Naive B cell (primary cell): Measurements from ENCODE around the gene VASH2. TPM values are rescaled to one million over a fixed set of nuclear protein-coding genes. Genes with fewer than 3 reads are reported as not detected.
"Not testable (repeated sequence)": the region's sequence is repeated elsewhere in the genome, so short reads cannot be mapped to it uniquely, and the experiment has no call there.

Experiments used
- ATAC-seq, 2 donors: fragments of 150-1000 bp; cut with Tn5 transposase; 2 replicates each; pipeline ENCODE4 v1.10.0; 2021; ENCODE audit warnings: low read depth in 2 of 2, mild to moderate bottlenecking in 2 of 2, moderate library complexity in 2 of 2
- DNase-seq: peaks from one replicate; pipeline ENCODE4 v3.0.0; 2022
- H3K27ac Mint-ChIP-seq, 6 donors: one replicate each; pipeline ENCODE4 v1.8.0; 2020 to 2022; ENCODE audit warnings: mild to moderate bottlenecking in 6 of 6, mixed read lengths in 6 of 6, moderate library complexity in 5 of 6, inconsistent platforms in 2 of 6
- H3K27me3 Mint-ChIP-seq, 3 donors: one replicate each; pipeline ENCODE4 v1.8.0; 2021 to 2022; ENCODE audit warnings: mixed read lengths in 3 of 3, mild to moderate bottlenecking in 1 of 3
- H3K36me3 Mint-ChIP-seq, 2 donors: one replicate each; pipeline ENCODE4 v1.8.0; 2020 to 2022; ENCODE audit warnings: mixed read lengths in 2 of 2, inconsistent platforms in 1 of 2, mild to moderate bottlenecking in 1 of 2
- H3K4me1 Mint-ChIP-seq, 3 donors: one replicate each; pipeline ENCODE4 v1.8.0; 2020 to 2022; ENCODE audit warnings: mixed read lengths in 3 of 3, inconsistent platforms in 1 of 3, mild to moderate bottlenecking in 1 of 3, moderate library complexity in 1 of 3
- H3K4me3 Mint-ChIP-seq, 8 donors: one replicate each; pipeline ENCODE4 v1.8.0; 2020 to 2022; ENCODE audit warnings: mild to moderate bottlenecking in 8 of 8, mixed read lengths in 8 of 8, moderate library complexity in 8 of 8, inconsistent platforms in 2 of 8
- H3K9me3 Mint-ChIP-seq, 7 donors: one replicate each; pipeline ENCODE4 v1.8.0; 2020 to 2022; ENCODE audit warnings: mixed read lengths in 7 of 7, mild to moderate bottlenecking in 5 of 7, inconsistent platforms in 2 of 7, moderate library complexity in 1 of 7
- polyA plus RNA-seq, 6 donors: library from polyadenylated mRNA; unstranded; fragments of 300-500 nt; fragmentation: Illumina TruSeq; gene quantifications; one replicate each; pipeline ENCODE4 v1.2.3, GENCODE V29; 2021; ENCODE audit warnings: low read depth in 6 of 6

The VASH2 gene
- polyA plus RNA-seq, 6 donors from 2014 or later = 0.06 to 0.51 (median 0.09) TPM; not detected in 2

DNA sequence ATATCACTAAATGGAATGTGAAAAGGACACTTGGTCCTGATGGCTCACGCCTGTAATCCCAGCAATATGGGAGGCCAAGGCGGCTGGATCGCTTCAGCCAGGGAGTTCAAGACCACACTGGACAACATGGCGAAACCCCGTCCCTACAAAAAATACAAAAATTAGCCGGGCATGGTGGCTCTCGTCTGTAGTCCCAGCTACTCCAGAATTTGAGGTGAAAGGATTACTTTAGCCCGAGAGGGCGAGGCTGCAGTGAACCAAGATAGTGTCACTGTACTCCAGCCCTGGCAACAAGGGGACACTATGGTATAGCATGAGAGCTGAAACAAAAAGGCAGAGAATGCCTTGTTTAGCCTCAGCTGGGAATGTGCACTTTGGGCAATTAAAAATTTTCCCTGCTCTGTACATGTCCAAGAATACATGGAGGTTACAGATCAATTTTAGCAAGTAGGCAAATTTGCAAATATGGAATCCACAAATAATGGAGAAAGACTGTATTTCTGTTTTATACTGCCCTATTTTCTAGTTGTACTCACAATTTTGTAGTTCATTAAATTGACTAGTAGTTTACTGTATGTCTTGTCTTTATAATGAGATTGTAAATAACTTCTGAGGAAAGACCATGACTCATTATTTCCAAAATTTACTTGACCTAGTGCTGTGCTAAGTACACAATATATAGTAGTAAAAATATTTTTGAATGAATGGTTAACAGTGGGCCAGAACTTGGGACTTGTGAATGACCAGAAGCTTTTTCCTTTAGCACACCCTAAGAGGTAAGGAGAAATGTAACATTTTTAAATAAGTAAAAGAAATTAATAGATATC, 67.3 kb downstream of the VASH2 start:
- Mint-ChIP-seq H3K36me3 (peaks cover 0 to 8% of the 10 kb centered on the region in 2 donors), H3K4me1 (peaks cover 9 to 17% (median 16%) of the 10 kb centered on the region in 3 donors), H3K27me3 (peaks cover 0 to 12% (median 7%) of the 10 kb centered on the region in 3 donors), H3K4me3 (peak overlapping the region in 1 of 8 donors; percentile 9), H3K27ac (no peak overlapping the region), H3K9me3 (no peaks in the 10 kb centered on the region)
- ATAC-seq (no peak), DNase-seq (no peak)

DNA sequence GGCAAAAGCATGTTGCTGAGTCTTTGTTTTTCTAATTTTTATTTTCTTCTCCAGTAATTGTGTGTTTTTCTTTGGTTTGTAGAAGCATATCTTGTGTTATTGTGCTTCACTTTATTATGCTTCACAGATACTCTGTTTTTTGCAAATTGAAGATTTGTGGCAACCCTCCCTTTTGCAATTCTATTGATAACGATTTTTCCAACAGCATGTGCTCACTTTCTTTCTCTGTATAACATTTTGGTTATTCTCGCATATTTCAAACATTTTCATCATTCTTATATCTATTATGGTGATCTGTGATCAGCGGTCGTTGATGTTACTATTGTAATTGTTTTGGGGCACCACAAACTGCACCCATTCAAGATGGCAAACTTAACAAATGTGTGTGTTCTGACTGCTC, 69.1 kb downstream of the VASH2 start:
- Mint-ChIP-seq H3K9me3 (no peaks in the 10 kb centered on the region), H3K27me3 (peaks cover 10 to 23% (median 20%) of the 10 kb centered on the region in 3 donors), H3K27ac (no peak overlapping the region), H3K4me1 (peaks cover 0 to 8% (median 7%) of the 10 kb centered on the region in 3 donors), H3K4me3 (no peak overlapping the region), H3K36me3 (peaks cover 0 to 8% of the 10 kb centered on the region in 2 donors)
- DNase-seq (no peak), ATAC-seq (no peak)

DNA sequence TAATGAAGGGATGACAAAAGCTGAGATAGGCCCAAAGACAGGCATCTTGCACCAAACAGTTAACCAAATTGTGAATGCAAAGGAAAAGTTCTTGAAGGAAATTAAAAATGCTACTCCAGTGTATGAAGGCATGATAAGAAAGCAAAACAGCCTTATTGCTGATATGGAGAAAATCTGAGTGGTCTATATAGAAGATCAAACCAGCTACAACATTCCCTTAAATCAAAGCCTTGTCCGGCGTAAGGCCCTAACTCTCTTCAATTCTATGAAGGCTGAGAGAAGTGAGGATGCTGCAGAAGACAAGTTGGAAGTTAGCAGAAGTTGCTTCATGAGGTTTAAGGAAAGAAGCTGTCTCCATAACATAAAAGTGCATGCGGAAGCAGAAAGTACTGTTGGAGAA, 69.7 kb downstream of the VASH2 start:
- no peak for ATAC-seq
- H3K4me3 Mint-ChIP-seq = no peak overlapping the region
- peaks cover 0 to 8% of the 10 kb centered on the region in 2 donors for H3K36me3 Mint-ChIP-seq
- peaks cover 0 to 1% (median 0%) of the 10 kb centered on the region in 7 donors for H3K9me3 Mint-ChIP-seq
- peaks cover 10 to 26% (median 20%) of the 10 kb centered on the region in 3 donors for H3K27me3 Mint-ChIP-seq
- H3K27ac Mint-ChIP-seq = no peak overlapping the region
- no peak for DNase-seq
- peaks cover 0 to 5% (median 4%) of the 10 kb centered on the region in 3 donors for H3K4me1 Mint-ChIP-seq

DNA sequence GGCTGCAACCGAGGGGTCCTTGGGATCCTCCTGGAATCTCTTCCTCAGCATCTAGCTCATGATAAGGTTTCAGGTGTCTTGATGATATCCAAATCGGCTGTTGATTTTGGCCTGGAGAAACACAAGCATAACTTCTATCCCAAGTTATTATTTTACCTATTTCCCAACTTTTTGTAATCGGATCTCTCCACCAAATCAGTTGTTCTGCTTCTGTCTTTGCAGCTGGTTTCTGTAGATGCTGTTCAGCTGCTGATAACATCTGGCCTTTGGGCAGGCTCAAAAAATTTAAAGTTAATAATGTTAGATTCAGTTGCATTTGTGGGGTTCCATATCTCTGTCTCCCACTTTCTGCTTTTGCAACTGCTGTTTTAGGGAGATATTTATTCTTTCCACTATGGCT, 76.7 kb downstream of the VASH2 start:
- H3K9me3 Mint-ChIP-seq = peaks cover 0 to 11% (median 5%) of the 10 kb centered on the region in 7 donors
- H3K27ac Mint-ChIP-seq, DNase-seq, H3K4me1 Mint-ChIP-seq, H3K4me3 Mint-ChIP-seq, ATAC-seq, H3K36me3 Mint-ChIP-seq: not testable (repeated sequence)
- peaks cover 37 to 67% (median 67%) of the 10 kb centered on the region in 3 donors for H3K27me3 Mint-ChIP-seq

DNA sequence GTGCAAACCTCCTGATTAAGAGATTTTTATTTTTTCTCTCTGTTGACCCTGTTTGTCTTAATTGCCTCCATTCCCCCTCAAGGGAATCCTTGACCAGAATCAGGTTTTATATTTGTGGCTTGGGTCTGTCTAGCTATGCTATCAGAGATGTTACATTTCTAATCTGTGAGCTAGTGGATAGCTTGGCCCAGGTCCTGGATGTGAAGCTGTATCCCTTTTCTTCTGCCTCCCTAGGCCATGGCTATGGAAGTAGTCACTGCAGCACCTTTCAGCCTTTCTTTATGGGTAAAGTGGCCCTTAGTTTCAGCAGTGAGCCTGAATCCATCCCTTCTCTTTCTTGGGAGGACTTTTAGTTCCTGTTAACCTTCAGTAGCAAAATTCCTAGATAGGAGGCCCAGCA, 82.3 kb downstream of the VASH2 start:
- peak overlapping the region in 1 of 6 donors; percentile 36 for H3K27ac Mint-ChIP-seq
- H3K36me3 Mint-ChIP-seq = no peaks in the 10 kb centered on the region
- H3K9me3 Mint-ChIP-seq = peaks cover 0 to 5% (median 0%) of the 10 kb centered on the region in 7 donors
- peaks cover 28 to 58% (median 49%) of the 10 kb centered on the region in 3 donors for H3K27me3 Mint-ChIP-seq
- ATAC-seq (no peak), DNase-seq (no peak)
- no peaks in the 10 kb centered on the region for H3K4me1 Mint-ChIP-seq
- H3K4me3 Mint-ChIP-seq = no peak overlapping the region

DNA sequence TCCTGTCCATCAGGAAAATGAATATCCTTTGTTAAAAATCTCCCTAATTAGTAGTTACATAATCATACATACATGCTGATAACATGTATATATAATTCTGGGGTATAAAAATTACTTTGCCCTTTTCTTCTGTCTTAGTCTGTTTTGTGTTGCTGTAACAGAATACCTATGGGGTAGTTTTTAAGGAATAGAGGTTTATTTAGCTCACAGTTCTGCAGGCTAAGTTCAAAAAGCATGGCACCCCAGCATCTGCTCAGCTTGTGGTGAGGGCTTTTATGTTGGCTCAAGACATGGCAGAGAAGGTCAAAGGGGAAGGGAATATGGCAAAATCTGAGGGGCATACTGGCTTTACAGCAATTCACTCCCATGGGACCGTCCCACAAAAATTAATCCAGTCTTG, 84.4 kb downstream of the VASH2 start:
- H3K36me3 Mint-ChIP-seq = no peaks in the 10 kb centered on the region
- peaks cover 28 to 45% (median 45%) of the 10 kb centered on the region in 3 donors for H3K27me3 Mint-ChIP-seq
- H3K27ac Mint-ChIP-seq = no peak overlapping the region

DNA sequence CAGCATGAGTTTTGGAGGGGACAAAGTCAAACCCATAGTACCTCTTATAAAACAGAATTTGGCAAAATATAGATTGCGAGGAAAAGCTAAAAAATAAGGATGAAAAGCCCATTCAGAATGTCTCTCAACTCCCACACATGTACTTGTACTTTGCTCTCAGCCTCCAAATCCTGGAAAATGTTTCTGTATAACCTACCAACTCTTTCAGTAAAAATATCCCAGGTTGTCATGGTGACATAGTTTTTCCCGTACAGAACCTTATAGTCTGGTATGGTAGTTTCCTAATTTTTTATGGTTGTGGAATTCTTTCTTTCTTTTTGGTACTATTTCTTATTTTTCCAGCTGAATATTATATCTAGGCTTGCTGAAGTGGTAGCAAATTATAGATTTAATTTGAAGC, 85.2 kb downstream of the VASH2 start:
- Mint-ChIP-seq H3K9me3 (peaks cover 0 to 5% (median 0%) of the 10 kb centered on the region in 7 donors), H3K4me3 (no peak overlapping the region), H3K36me3 (no peaks in the 10 kb centered on the region), H3K4me1 (no peaks in the 10 kb centered on the region), H3K27ac (no peak overlapping the region), H3K27me3 (peaks cover 21 to 39% (median 38%) of the 10 kb centered on the region in 3 donors)
- DNase-seq = no peak
- ATAC-seq = no peak

More for the DNA sequence above, 84.4 kb downstream of the VASH2 start:
- ATAC-seq (no peak), DNase-seq (no peak)
- peaks cover 0 to 5% (median 0%) of the 10 kb centered on the region in 7 donors for H3K9me3 Mint-ChIP-seq
- no peaks in the 10 kb centered on the region for H3K4me1 Mint-ChIP-seq
- no peak overlapping the region for H3K4me3 Mint-ChIP-seq

Other genes starting within 250 kb of the VASH2 start
- gene NSL1, start 158.8 kb upstream of the VASH2 start, polyA plus RNA-seq = 100 to 1,000 TPM in 1 of 6 donors, 10 to 100 TPM in 5; 72.1 to 103 (median 81.0) TPM
- gene TATDN3, start 158.6 kb upstream of the VASH2 start, polyA plus RNA-seq = 10 to 100 TPM; 38.3 to 50.6 (median 41.9) TPM
- gene SPATA45, start 102.9 kb upstream of the VASH2 start, polyA plus RNA-seq = not detected
- gene FLVCR1, start 92.3 kb upstream of the VASH2 start, polyA plus RNA-seq = 1 to 10 TPM; 1.0 to 4.6 (median 2.5) TPM
- 10 to 100 TPM; 24.5 to 43.0 (median 31.9) TPM for gene ANGEL2, start 65.3 kb downstream of the VASH2 start, polyA plus RNA-seq
- gene RPS6KC1, start 100.7 kb downstream of the VASH2 start, polyA plus RNA-seq = 10 to 100 TPM in 1 of 6 donors, 1 to 10 TPM in 5; 5.2 to 13.1 (median 7.5) TPM